ENCODE data around the gene DENND1C. TPM values are rescaled to one million over a fixed set of nuclear protein-coding genes. Genes with fewer than 3 reads are reported as not detected.
A peak's percentile ranks its signal among the peaks of the same experiment; 100 is the strongest.

Gene DENND1C
- total and polyA plus RNA-seq, 7 experiments from 2014 or later = 57.3 to 142 (median 118) TPM

- H3K4me1 Mint-ChIP-seq = peaks cover 30 to 49% (median 40%) of the 10 kb centered on the region in 7 donors
- Histone ChIP-seq H3K9me3 (ENCODE audit: control insufficient read depth in 2 of 3, low read length in 3 of 3) (no peaks in the 10 kb centered on the region), H3K27ac (ENCODE audit: low read depth, low read length) (peak overlapping the region; percentile 94), H3K27me3 (ENCODE audit: control insufficient read depth in 2 of 2, insufficient read depth in 2 of 2, low read length in 2 of 2) (no peaks in the 10 kb centered on the region), H3K36me3 (ENCODE audit: control insufficient read depth in 2 of 3, insufficient read depth in 3 of 3, low read length in 3 of 3) (peaks cover 10 to 30% (median 13%) of the 10 kb centered on the region in 3 experiments), H3K4me3 (ENCODE audit: low read length) (peak overlapping the region; percentile 95), H3K4me1 (ENCODE audit: control insufficient read depth in 2 of 2, insufficient read depth in 2 of 2, low read length in 2 of 2) (peaks cover 26 to 27% of the 10 kb centered on the region in 2 donors)
- POLR2A ChIA-PET = interaction anchor here (0.5 to 2.2 kb wide), 18 partner anchors 8 to 914 kb away, joined by 3 to 24 read pairs (median 5); partner anchors contain the start of genes ALKBH7, CRB3, KHSRP and SLC25A23
- CTCF ChIA-PET = interaction anchor here (0.6 to 1.7 kb wide), 3 partner anchors 11 to 36 kb away, joined by 3 to 8 read pairs (median 3); no protein-coding TSS in a partner anchor
- intact Hi-C loops (cut with micrococcal nuclease) = loop anchor here (1.0 to 10.0 kb wide), 3 partner anchors 21 to 56 kb away; partner anchors contain the start of gene KHSRP (in 1 of the 2)
- peak in 2 of 9 donors; percentile 16 to 18 for DNase-seq
- no peaks in the 10 kb centered on the region for H3K27me3 Mint-ChIP-seq
- H3K36me3 Mint-ChIP-seq = peaks cover 0 to 14% (median 0%) of the 10 kb centered on the region in 5 donors
- peak overlapping the region; percentile 93 to 99 (median 96) for H3K27ac Mint-ChIP-seq
- peak; percentile 5 for ATAC-seq
- peak overlapping the region; percentile 88 to 100 (median 96) for H3K4me3 Mint-ChIP-seq
- H3K9me3 Mint-ChIP-seq = no peaks in the 10 kb centered on the region
Measured at GRCh38 chr19:6480848-6481415, 655 bp downstream of the DENND1C start.

GRCh38 chr19:6479836-6480398, 1.7 kb downstream of the DENND1C start:
- POLR2A ChIA-PET = interaction anchor here (0.7 kb wide), 1 partner anchor 26 kb away, joined by 3 read pairs; no protein-coding TSS in a partner anchor
- peak overlapping the region; percentile 93 to 99 (median 96) for H3K27ac Mint-ChIP-seq
- H3K9me3 Mint-ChIP-seq = no peaks in the 10 kb centered on the region
- H3K27me3 ChIP-seq (ENCODE audit: control insufficient read depth in 2 of 2, insufficient read depth in 2 of 2, low read length in 2 of 2) = no peaks in the 10 kb centered on the region
- peaks cover 30 to 50% (median 40%) of the 10 kb centered on the region in 7 donors for H3K4me1 Mint-ChIP-seq
- ATAC-seq (no peak), DNase-seq (no peak)
- H3K36me3 Mint-ChIP-seq = peaks cover 0 to 15% (median 0%) of the 10 kb centered on the region in 5 donors
- no peaks in the 10 kb centered on the region for H3K27me3 Mint-ChIP-seq
- H3K36me3 ChIP-seq (ENCODE audit: control insufficient read depth in 2 of 3, insufficient read depth in 3 of 3, low read length in 3 of 3) = peaks cover 15 to 41% (median 18%) of the 10 kb centered on the region in 3 experiments
- H3K4me3 Mint-ChIP-seq = peak overlapping the region; percentile 88 to 100 (median 96)
- peak overlapping the region; percentile 94 for H3K27ac ChIP-seq (ENCODE audit: low read depth, low read length)
- H3K4me3 ChIP-seq (ENCODE audit: low read length) = no peak overlapping the region
- intact Hi-C loops (cut with micrococcal nuclease) = loop anchor here in 1 of 2 donors (10.0 kb wide), 1 partner anchor 55 kb away; the partner anchor contains the start of gene KHSRP
- H3K4me1 ChIP-seq (ENCODE audit: control insufficient read depth in 2 of 2, insufficient read depth in 2 of 2, low read length in 2 of 2) = peaks cover 26 to 27% of the 10 kb centered on the region in 2 donors
- H3K9me3 ChIP-seq (ENCODE audit: control insufficient read depth in 2 of 3, low read length in 3 of 3) = no peaks in the 10 kb centered on the region
- CTCF ChIA-PET = no interaction called here

- POLR2A ChIA-PET = interaction anchor here (1.3 kb wide), 2 partner anchors 21 to 86 kb away, joined by 3 read pairs; partner anchors contain the start of gene GTF2F1
- H3K4me3 ChIP-seq (ENCODE audit: low read length) = no peak overlapping the region
- peaks cover 26 to 27% of the 10 kb centered on the region in 2 donors for H3K4me1 ChIP-seq (ENCODE audit: control insufficient read depth in 2 of 2, insufficient read depth in 2 of 2, low read length in 2 of 2)
- intact Hi-C loops (cut with micrococcal nuclease) = no loop called here
- peaks cover 15 to 51% (median 18%) of the 10 kb centered on the region in 3 experiments for H3K36me3 ChIP-seq (ENCODE audit: control insufficient read depth in 2 of 3, insufficient read depth in 3 of 3, low read length in 3 of 3)
- no peak for DNase-seq
- H3K36me3 Mint-ChIP-seq = peaks cover 0 to 17% (median 3%) of the 10 kb centered on the region in 5 donors
- peaks cover 30 to 50% (median 39%) of the 10 kb centered on the region in 7 donors for H3K4me1 Mint-ChIP-seq
- H3K27ac ChIP-seq (ENCODE audit: low read depth, low read length) = peak overlapping the region; percentile 94
- no peaks in the 10 kb centered on the region for H3K9me3 Mint-ChIP-seq
- no peaks in the 10 kb centered on the region for H3K27me3 ChIP-seq (ENCODE audit: control insufficient read depth in 2 of 2, insufficient read depth in 2 of 2, low read length in 2 of 2)
- peak overlapping the region in 5 of 9 donors; percentile 30 to 99 (median 95) for H3K27ac Mint-ChIP-seq
- H3K4me3 Mint-ChIP-seq = peak overlapping the region in 1 of 10 donors; percentile 90
- no peak for ATAC-seq
- no peaks in the 10 kb centered on the region for H3K9me3 ChIP-seq (ENCODE audit: control insufficient read depth in 2 of 3, low read length in 3 of 3)
- H3K27me3 Mint-ChIP-seq = no peaks in the 10 kb centered on the region
- CTCF ChIA-PET = no interaction called here
Measured at GRCh38 chr19:6478815-6479214, 2.8 kb downstream of the DENND1C start.

- ChIA-PET CTCF (no interaction called here), POLR2A (interaction anchor here (0.6 kb wide), 1 partner anchor 12 kb away, joined by 3 read pairs; no protein-coding TSS in a partner anchor)
- no peak for DNase-seq
- H3K4me1 Mint-ChIP-seq = peaks cover 18 to 32% (median 24%) of the 10 kb centered on the region in 7 donors
- H3K4me3 Mint-ChIP-seq = no peak overlapping the region
- Histone ChIP-seq H3K27me3 (ENCODE audit: control insufficient read depth in 2 of 2, insufficient read depth in 2 of 2, low read length in 2 of 2) (no peaks in the 10 kb centered on the region), H3K4me3 (ENCODE audit: low read length) (no peak overlapping the region), H3K36me3 (ENCODE audit: control insufficient read depth in 2 of 3, insufficient read depth in 3 of 3, low read length in 3 of 3) (peaks cover 15 to 62% (median 18%) of the 10 kb centered on the region in 3 experiments), H3K4me1 (ENCODE audit: control insufficient read depth in 2 of 2, insufficient read depth in 2 of 2, low read length in 2 of 2) (peaks cover 19 to 20% of the 10 kb centered on the region in 2 donors), H3K27ac (ENCODE audit: low read depth, low read length) (peak overlapping the region; percentile 35), H3K9me3 (ENCODE audit: control insufficient read depth in 2 of 3, low read length in 3 of 3) (no peaks in the 10 kb centered on the region)
- peaks cover 0 to 17% (median 3%) of the 10 kb centered on the region in 5 donors for H3K36me3 Mint-ChIP-seq
- no peaks in the 10 kb centered on the region for H3K9me3 Mint-ChIP-seq
- ATAC-seq = no peak
- intact Hi-C loops (cut with micrococcal nuclease) = loop anchor here in 1 of 2 donors (1.0 kb wide), 1 partner anchor 104 kb away; no protein-coding TSS in a partner anchor
- no peaks in the 10 kb centered on the region for H3K27me3 Mint-ChIP-seq
- peak overlapping the region in 1 of 9 donors; percentile 31 for H3K27ac Mint-ChIP-seq
Measured at GRCh38 chr19:6476896-6477431, 4.6 kb downstream of the DENND1C start.

GRCh38 chr19:6476155-6476895, 5.3 kb downstream of the DENND1C start:
- peak; percentile 94 for ATAC-seq
- ChIA-PET CTCF (interaction anchor here (0.6 kb wide), 2 partner anchors 15 to 28 kb away, joined by 3 to 4 read pairs; no protein-coding TSS in a partner anchor), POLR2A (interaction anchor here (0.6 kb wide), 3 partner anchors 13 to 1092 kb away, joined by 3 to 4 read pairs (median 3); no protein-coding TSS in a partner anchor)
- Mint-ChIP-seq H3K9me3 (no peaks in the 10 kb centered on the region), H3K27me3 (no peaks in the 10 kb centered on the region), H3K36me3 (peaks cover 0 to 16% (median 3%) of the 10 kb centered on the region in 5 donors), H3K4me1 (peaks cover 15 to 27% (median 19%) of the 10 kb centered on the region in 7 donors), H3K4me3 (no peak overlapping the region), H3K27ac (peak overlapping the region in 5 of 9 donors; percentile 10 to 63 (median 38))
- no peaks in the 10 kb centered on the region for H3K27me3 ChIP-seq (ENCODE audit: control insufficient read depth in 2 of 2, insufficient read depth in 2 of 2, low read length in 2 of 2)
- peaks cover 15 to 65% (median 18%) of the 10 kb centered on the region in 3 experiments for H3K36me3 ChIP-seq (ENCODE audit: control insufficient read depth in 2 of 3, insufficient read depth in 3 of 3, low read length in 3 of 3)
- DNase-seq = peak; percentile 49 to 75 (median 60)
- no peak overlapping the region for H3K4me3 ChIP-seq (ENCODE audit: low read length)
- peak overlapping the region; percentile 1 for H3K27ac ChIP-seq (ENCODE audit: low read depth, low read length)
- H3K4me1 ChIP-seq (ENCODE audit: control insufficient read depth in 2 of 2, insufficient read depth in 2 of 2, low read length in 2 of 2) = peaks cover 16 to 17% of the 10 kb centered on the region in 2 donors
- intact Hi-C loops (cut with micrococcal nuclease) = loop anchor here in 1 of 2 donors (1.0 kb wide), 1 partner anchor 103 kb away; no protein-coding TSS in a partner anchor
- H3K9me3 ChIP-seq (ENCODE audit: control insufficient read depth in 2 of 3, low read length in 3 of 3) = no peaks in the 10 kb centered on the region

Data from naive thymus-derived CD4-positive, alpha-beta T cell (primary cell).